ENCODE measurements around the gene C10orf62. TPM values are rescaled to one million over a fixed set of nuclear protein-coding genes. Genes with fewer than 3 reads are reported as not detected.

Gene C10orf62
- total and polyA plus RNA-seq, 12 donors: 0.26 to 2.3 (median 0.90) TPM; not detected in 3

DNA sequence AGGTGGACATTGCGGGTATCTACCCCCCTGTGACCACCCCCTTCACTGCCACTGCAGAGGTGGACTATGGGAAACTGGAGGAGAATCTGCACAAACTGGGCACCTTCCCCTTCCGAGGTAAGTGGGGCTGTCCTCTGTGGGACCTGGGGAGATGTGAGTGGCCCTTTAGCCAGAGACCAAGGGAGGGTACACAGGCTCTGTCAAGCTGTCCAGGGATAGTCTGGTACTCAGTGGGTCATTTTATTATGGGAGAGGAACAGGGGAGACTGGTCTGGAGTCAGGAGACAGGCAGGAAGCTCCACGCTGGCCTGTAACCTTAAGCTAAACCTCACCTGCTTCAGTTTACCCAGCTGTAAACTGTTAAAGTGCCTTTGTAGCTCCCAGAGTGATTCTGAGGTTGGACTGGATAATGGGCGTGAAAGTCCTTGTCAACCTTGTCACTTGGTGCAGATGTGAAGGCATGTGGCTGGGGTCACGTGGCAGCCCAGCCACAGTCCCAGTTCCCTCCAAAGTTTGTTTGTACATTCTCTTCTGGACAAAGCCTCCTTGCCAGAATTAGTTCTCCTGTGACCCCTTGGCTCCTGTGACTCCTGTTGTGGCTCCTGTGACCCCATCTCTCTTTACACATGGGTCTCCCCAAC lies 4.6 kb upstream of the C10orf62 start:
- H3K27ac ChIP-seq: peak overlapping the region in 3 of 5 donors; percentile 34 to 71 (median 59)
- H3K36me3 ChIP-seq (replicated peaks in 1 of 2): no peaks in the 10 kb centered on the region
- peak in 1 of 7 donors; percentile 13 for DNase-seq
- no peaks in the 10 kb centered on the region for H3K9me3 ChIP-seq (replicated peaks in 1 of 3)
- WGBS, 4 donors: 86 to 95% (median 93%) methylated on average over 2 to 5 of the region's 5 CpGs
- peak overlapping the region in 1 of 4 donors; percentile 18 for H3K4me3 ChIP-seq
- TF ChIP-seq, protein P1, sequence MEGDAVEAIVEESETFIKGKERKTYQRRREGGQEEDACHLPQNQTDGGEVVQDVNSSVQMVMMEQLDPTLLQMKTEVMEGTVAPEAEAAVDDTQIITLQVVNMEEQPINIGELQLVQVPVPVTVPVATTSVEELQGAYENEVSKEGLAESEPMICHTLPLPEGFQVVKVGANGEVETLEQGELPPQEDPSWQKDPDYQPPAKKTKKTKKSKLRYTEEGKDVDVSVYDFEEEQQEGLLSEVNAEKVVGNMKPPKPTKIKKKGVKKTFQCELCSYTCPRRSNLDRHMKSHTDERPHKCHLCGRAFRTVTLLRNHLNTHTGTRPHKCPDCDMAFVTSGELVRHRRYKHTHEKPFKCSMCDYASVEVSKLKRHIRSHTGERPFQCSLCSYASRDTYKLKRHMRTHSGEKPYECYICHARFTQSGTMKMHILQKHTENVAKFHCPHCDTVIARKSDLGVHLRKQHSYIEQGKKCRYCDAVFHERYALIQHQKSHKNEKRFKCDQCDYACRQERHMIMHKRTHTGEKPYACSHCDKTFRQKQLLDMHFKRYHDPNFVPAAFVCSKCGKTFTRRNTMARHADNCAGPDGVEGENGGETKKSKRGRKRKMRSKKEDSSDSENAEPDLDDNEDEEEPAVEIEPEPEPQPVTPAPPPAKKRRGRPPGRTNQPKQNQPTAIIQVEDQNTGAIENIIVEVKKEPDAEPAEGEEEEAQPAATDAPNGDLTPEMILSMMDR (IDR thresholded peaks at IDR 0.05): no peak
- TF ChIP-seq POLR2A (IDR thresholded peaks at IDR 0.05): no peak
- H3K27me3 ChIP-seq: no peaks in the 10 kb centered on the region
- intact Hi-C loops (cut with DNase I): no loop called here
- peaks cover 10 to 32% of the 10 kb centered on the region in 2 donors for H3K4me1 ChIP-seq (replicated peaks in 1 of 2)

DNA sequence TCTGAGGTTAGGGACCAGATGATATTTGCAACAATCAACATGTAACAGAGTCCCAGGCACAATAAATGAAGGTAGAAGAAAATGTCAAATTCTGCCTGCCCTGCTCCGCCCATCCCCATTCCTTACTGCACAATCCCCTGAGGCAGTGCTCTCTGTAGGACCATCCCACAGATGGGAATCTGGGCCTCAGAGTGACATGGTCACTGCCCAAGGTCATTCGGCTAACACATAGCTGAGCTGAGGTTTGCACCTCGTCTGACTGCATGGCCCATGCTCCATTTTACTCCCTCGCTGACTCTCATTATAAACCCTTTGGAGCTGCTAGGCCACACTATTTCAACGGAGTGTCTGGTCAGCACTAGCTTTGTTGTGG lies 4.1 kb upstream of the C10orf62 start:
- H3K4me3 ChIP-seq: no peak overlapping the region
- DNase-seq: no peak
- intact Hi-C loops (cut with DNase I): no loop called here
- H3K27me3 ChIP-seq: no peaks in the 10 kb centered on the region
- no peaks in the 10 kb centered on the region for H3K9me3 ChIP-seq (replicated peaks in 1 of 3)
- peaks cover 10 to 32% of the 10 kb centered on the region in 2 donors for H3K4me1 ChIP-seq (replicated peaks in 1 of 2)
- WGBS, 4 donors: 81 to 91% (median 88%) methylated on average over 5 of the region's 5 CpGs
- H3K36me3 ChIP-seq (replicated peaks in 1 of 2): no peaks in the 10 kb centered on the region
- no peak overlapping the region for H3K27ac ChIP-seq
- TF ChIP-seq POLR2A (IDR thresholded peaks at IDR 0.05): no peak
- TF ChIP-seq, protein P1 (IDR thresholded peaks at IDR 0.05): no peak

DNA sequence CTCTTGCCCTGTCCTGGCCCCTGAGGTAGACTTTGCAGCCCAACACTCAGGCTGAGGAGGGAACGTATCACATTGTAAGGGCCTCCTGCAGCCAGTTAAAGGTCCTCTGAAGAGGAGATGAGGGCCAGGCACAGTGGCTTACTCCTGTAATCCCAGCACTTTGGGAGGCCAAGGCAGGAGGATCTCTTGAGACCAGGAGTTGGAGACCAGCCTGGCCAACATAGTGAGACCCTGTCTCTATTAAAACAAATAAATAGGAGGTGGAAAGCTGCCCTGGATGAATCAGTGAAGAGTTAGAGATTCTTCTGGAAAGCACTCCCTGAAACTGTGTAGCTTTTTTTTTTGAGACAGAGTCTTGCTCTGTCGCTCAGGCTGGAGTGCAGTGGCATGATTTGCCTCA lies 2.3 kb upstream of the C10orf62 start:
- no peak overlapping the region for H3K27ac ChIP-seq
- no peak overlapping the region for H3K4me3 ChIP-seq
- H3K9me3 ChIP-seq (replicated peaks in 1 of 3): no peaks in the 10 kb centered on the region
- no peaks in the 10 kb centered on the region for H3K36me3 ChIP-seq (replicated peaks in 1 of 2)
- WGBS, 4 donors: 83 to 96% (median 95%) methylated on average over 2 of the region's 2 CpGs
- DNase-seq: no peak
- intact Hi-C loops (cut with DNase I): no loop called here
- H3K27me3 ChIP-seq: no peaks in the 10 kb centered on the region
- peaks cover 10 to 32% of the 10 kb centered on the region in 2 donors for H3K4me1 ChIP-seq (replicated peaks in 1 of 2)
- TF ChIP-seq, protein P1 (IDR thresholded peaks at IDR 0.05): no peak
- no peak for TF ChIP-seq POLR2A (IDR thresholded peaks at IDR 0.05)

DNA sequence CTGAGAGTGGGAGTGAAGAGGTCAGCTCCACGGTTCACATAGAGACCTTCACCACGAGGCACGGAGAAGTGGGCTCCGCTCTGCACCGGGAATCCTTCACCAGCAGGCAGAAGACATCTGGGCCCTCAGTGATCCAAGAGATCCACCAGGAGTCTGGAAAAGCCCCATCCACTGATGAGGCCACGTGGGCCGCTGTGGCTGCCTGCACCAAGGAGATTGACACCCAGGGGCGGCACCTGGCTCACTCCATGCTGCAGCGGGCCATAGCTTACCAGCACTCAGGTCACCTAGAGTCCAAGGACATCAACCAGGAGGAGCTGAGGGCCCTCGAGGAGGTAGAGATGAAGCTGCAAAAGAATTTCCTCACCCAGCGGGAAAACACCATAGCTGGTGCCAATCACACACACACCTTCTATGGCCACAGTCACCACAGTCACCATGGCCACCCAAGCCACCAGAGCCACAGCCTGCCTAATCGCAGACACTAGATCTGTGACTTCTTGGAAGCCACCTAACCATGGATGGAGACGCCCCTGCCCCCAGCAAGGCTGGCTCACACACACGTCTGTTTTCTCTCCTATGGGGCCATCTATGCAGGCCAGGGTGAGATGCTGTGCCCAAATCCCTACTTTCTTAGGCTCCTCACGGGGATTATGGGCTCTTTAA lies 694 bp downstream of the C10orf62 start:
- no peaks in the 10 kb centered on the region for H3K27me3 ChIP-seq
- intact Hi-C loops (cut with DNase I): no loop called here
- DNase-seq: no peak
- peaks cover under 1 to 16% of the 10 kb centered on the region in 2 donors for H3K4me1 ChIP-seq (replicated peaks in 1 of 2)
- TF ChIP-seq, protein P1 (IDR thresholded peaks at IDR 0.05): no peak
- TF ChIP-seq POLR2A (IDR thresholded peaks at IDR 0.05): no peak
- no peaks in the 10 kb centered on the region for H3K9me3 ChIP-seq (replicated peaks in 1 of 3)
- no peak overlapping the region for H3K27ac ChIP-seq
- H3K4me3 ChIP-seq: no peak overlapping the region
- 88 to 100% (median 92%) methylated on average over 2 to 15 of the region's 15 CpGs for WGBS, 4 donors
- H3K36me3 ChIP-seq (replicated peaks in 1 of 2): no peaks in the 10 kb centered on the region

Measured in adrenal gland (tissue), 12 donors.